HUDEP-2 (cell line): ENCODE measurements around the gene PNRC2.

Experiments
- DNase-seq, 76 experiments: peaks; one replicate each; lab custom pipeline; 2025; ENCODE audit not compliant: unreplicated experiment in 76 of 76; lab: John Stamatoyannopoulos, UW

PNRC2 gene, protein sequence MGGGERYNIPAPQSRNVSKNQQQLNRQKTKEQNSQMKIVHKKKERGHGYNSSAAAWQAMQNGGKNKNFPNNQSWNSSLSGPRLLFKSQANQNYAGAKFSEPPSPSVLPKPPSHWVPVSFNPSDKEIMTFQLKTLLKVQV

GRCh38 chr1:23959461-23960290 is at the start of gene PNRC2:
Gene PNRC2 (plus strand): TSS chr1:23959828. CDS start chr1:23961458, 1,630 bp downstream.
- DNase-seq: peak; percentile 29 to 96 (median 92)

DNA sequence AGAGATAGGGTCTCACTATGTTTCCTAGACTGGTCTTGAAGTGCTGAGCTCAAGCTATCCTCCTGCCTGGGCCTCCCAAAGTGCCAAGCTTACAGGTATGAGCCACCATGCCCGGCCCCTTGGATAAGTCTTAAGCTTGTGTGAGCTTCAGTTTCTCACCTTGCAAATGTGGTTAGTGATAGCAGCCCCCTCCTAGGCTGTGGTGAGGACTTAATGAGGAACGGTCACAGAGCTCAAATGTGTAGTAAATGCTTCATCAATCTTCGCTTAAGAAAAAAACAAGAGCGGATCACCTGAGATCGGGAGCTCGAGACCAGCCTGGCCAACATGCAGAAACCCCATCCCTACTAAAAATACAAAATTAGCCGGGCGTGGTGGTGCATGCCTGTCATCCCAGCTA is 49.5 kb upstream of the PNRC2 start:
- no peak for DNase-seq

DNA sequence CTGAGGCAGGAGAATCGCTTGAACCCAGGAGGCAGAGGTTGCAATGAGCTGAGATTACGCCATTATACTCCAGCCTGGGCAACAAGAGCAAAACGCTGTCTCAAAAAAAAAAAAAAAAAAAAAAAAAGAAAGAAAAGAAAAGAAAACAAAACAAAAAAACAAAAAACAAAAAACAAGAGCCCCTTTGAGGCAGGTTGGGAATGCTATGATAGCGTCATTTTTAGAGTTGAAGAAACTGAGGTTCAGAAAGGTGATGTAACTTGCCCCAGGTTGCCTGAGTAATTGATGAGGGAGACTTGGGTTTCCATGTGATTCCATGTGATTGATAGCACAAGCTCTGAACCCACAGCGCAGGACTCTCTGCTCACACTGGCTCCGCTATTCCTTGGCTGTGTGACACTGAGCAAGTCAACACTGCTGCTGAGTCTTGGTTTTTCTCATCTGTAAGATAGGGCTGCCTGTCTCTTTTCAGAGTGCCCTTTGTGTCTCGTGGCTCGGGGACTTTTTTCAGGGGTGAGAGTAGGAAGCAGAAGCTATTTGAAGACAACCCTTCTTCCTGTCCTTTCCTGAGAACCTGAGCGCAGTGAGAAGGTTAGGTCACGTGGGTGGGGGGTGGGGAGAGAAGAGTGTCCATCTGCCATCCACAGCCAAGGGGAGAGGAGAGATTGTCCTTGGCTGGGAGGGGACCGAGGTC is 48.9 kb upstream of the PNRC2 start:
- DNase-seq: no peak

GRCh38 chr1:23911921-23912320 is 47.7 kb upstream of the PNRC2 start:
- DNase-seq: no peak

DNA sequence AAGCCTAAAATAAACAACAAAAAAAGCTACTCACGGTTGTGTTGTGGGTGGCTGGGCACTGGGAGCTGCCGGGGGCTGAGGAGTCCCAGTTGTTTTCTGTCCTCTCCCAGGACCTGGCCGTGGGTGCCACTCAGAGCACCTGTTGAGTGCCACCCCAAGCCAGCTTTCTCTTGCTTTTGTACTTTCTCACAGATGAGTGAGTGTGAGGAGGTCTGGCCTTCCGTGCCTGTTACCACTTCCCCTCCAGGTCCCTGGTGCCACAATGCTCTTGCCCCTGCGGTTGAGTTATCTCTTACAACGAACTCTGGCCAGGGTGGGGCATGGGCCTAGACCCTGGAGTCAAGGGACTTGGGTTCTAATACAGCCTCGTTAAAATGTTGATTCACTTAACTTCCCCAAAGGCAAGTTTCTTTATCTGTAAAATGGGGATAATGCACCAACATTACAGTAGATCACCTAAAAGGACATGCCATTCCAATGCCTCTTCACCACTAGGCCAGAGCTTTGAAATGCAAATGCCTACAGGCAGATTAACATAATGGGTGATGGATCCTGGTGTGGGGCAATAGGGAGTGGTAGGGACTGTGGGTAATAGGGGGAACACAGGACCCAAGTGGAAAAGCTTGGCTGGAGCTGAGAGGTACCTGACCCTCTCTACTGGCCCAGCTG is 46.3 kb upstream of the PNRC2 start, which contains the start of gene CNR2:
Gene CNR2 (minus strand): TSS at position 151 of the 669 bp plus-strand sequence. CDS start 37,745 bp downstream, outside the sequence.
- peak in 1 of 76 experiments; percentile 11 for DNase-seq

- DNase-seq: no peak
Observed at GRCh38 chr1:23914921-23915320, 44.7 kb upstream of the PNRC2 start.

DNA sequence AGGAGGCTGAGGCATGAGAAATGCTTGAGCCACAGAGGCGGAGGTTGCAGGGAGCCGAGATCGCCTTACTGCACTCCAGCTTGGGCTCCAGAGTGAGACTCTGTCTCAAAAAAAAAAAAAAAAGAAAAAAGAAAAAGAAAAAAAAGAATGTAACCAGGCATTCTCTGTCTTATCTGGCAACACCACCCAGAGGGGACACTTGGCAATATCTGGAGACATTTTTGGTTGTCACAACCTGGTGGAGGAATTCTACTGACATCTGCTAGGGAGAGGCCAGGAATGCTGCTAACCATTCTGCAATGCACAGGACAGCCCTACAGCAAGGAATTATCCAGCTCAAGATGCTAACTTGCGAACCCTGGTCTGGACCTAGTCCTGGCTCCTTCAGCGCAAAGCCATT is 44.2 kb upstream of the PNRC2 start:
- DNase-seq: no peak

DNA sequence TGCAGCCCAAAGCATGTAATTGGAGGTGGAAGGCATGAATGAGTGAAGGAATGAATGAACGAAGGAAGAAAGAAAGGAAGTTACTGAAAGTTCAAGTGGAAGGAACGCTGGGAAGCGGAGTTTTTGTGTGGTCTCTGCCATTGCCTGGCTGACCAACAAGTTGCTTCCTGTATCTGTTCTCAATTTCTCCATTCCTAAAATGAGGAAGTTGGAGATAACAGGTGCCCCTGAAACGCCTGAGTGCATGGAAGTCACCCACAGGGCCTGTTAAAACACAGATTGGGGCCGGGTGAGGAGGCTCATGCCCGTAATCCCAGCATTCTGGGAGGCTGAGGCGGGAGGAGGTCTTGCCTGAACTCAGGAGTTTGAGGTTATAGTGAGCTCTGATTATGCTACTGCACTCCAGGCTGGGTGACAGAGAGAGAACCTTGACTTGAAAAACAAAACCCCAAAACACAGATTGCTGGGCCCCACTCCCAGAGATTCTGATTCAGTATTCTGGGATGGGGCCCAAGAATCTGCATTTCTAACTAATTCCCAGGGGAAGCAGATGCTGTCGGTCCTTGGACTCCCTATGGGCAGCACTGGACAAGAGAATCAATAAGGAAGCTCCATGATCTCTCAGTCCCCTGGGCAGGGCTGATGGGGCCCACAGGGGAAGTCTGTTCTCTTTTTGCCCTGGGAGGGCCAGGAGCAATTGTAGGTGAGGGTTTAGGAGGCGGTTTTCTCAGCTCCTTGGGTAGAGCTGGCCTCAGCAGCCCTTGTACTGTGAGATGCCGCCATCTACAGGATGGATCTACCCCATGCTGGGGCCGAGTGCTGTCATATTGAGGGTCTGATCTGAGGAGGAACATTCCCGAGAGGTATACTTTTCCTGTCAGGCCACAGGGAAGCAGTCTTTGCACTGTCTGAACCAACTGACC is 43.2 kb upstream of the PNRC2 start:
- peak in 64 of 76 experiments; percentile 7 to 74 (median 51) for DNase-seq

DNA sequence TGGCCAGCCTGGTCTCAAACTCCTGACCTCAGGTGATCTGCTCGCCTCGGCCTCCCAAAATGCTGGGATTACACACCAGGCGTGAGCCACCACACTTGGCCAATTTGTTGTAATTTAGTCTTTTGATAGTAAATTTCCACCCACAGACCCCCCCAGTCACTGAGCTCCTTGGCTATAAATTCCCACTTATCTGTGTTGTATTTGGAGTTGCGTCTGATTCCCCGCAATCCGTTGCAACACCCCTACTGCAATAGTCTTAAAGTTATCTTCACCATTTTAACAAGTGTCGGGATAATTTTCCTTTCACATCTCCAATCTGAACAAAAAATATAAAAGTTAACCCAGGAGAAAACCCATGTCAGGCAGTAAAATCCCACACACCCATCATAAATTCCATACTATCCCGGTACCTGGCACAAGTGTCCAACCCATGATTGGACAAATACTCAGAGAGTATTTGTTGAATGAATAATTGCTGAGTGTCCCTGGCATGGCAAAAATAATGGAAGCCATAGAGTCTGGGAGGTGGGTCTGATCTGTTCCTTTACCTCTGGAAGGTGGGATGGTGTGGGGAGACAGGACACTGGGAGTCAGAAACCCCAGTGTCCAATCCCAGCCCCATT is 37.2 kb upstream of the PNRC2 start:
- no peak for DNase-seq

GRCh38 chr1:23923592-23924499 is 35.8 kb upstream of the PNRC2 start:
- DNase-seq: no peak

- no peak for DNase-seq
Observed at GRCh38 chr1:23924601-23925000, 35.0 kb upstream of the PNRC2 start.

GRCh38 chr1:23925279-23925678 is 34.3 kb upstream of the PNRC2 start:
- DNase-seq: no peak

GRCh38 chr1:23927097-23927496 is 32.5 kb upstream of the PNRC2 start:
- no peak for DNase-seq

GRCh38 chr1:23928789-23929188 is 30.8 kb upstream of the PNRC2 start:
- DNase-seq: no peak

DNA sequence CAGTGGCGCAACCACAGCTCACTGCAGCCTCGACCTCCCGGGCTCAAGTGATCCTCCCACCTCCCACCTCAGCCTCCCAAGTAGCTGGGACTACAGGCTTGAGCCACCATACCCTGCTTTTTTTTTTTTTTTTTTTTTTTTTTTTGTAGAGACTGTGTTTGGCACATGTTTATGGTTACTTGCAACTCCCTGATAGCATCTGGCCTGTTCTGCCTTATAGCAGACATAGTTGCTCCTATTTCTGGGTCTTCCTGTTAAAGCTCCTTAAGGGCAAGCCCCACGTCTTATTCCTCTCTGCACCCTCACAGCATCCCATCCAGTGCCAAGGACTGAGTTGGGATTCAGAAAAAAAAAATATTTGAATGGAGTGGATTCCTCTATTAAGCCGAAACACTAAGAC is 29.4 kb upstream of the PNRC2 start:
- peak in 1 of 76 experiments; percentile 23 for DNase-seq

DNA sequence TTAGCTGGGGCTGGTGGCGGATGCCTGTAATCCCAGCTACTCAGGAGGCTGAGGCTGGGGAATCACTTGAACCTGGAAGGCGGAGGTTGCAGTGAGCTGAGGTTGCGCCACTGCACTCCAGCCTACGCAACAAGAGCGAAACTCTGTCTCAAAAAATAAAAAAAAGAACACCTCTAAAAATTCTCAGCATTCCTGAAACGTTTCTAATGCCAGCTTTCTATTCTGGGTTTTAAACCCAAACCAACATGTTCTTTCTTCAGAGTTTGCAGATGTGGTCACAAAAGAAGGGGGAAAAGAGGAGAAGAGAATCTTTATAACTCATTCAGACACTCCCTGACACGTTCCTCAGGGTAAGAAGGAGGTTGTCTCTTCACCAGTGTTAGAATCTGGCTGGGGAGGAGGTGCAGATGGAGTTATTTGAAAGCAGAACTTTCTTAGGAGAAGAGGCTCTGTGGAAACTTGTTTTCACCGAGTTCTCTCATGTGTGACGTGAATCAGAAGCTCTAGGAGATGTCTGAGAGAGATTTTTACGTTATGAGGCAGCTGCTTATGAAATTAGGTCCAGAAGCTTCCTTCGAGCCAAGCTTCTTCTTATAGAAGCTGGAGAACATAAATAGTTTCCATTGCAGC is 28.7 kb upstream of the PNRC2 start:
- DNase-seq: no peak

- DNase-seq: no peak
Observed at GRCh38 chr1:23931491-23931880, 28.1 kb upstream of the PNRC2 start.
